HG03025 (cell line): ENCODE results near the gene GNAI1.

Source experiments
- ATAC-seq: cut with Tn5 transposase; IDR thresholded peaks from one replicate; pipeline ENCODE4 v1.9.1; 2021; ENCODE audit warnings: mild to moderate bottlenecking, moderate library complexity; ENCODE audit not compliant: unreplicated experiment, low FRiP score

GNAI1 gene

GRCh38 chr7:80204919-80205318 is 70.3 kb downstream of the GNAI1 start:
- ATAC-seq: no peak

- no peak for ATAC-seq
Measured at GRCh38 chr7:80206763-80207162, 72.1 kb downstream of the GNAI1 start.

GRCh38 chr7:80207501-80207900 is 72.9 kb downstream of the GNAI1 start:
- no peak for ATAC-seq

- ATAC-seq: no peak
Measured at GRCh38 chr7:80208700-80209099, 74.1 kb downstream of the GNAI1 start.

GRCh38 chr7:80210400-80210799 is 75.8 kb downstream of the GNAI1 start:
- no peak for ATAC-seq

GRCh38 chr7:80213814-80214213 is 79.2 kb downstream of the GNAI1 start:
- ATAC-seq: no peak

- ATAC-seq: no peak
Measured at GRCh38 chr7:80215734-80216133, 81.1 kb downstream of the GNAI1 start.

GRCh38 chr7:80216996-80217842 is 82.6 kb downstream of the GNAI1 start:
- no peak for ATAC-seq

- no peak for ATAC-seq
Measured at GRCh38 chr7:80218723-80219122, 84.1 kb downstream of the GNAI1 start.

- no peak for ATAC-seq
Measured at GRCh38 chr7:80220022-80220634, 85.5 kb downstream of the GNAI1 start.

- no peak for ATAC-seq
Measured at GRCh38 chr7:80224415-80224814, 89.8 kb downstream of the GNAI1 start.

GRCh38 chr7:80225361-80225760 is 90.7 kb downstream of the GNAI1 start:
- ATAC-seq: no peak

GRCh38 chr7:80226629-80227028 is 92.0 kb downstream of the GNAI1 start:
- no peak for ATAC-seq

GRCh38 chr7:80230327-80230726 is 95.7 kb downstream of the GNAI1 start:
- no peak for ATAC-seq

GRCh38 chr7:80231707-80232106 is 97.1 kb downstream of the GNAI1 start:
- ATAC-seq: no peak

GRCh38 chr7:80232979-80233724 is 98.5 kb downstream of the GNAI1 start:
- ATAC-seq: no peak

- no peak for ATAC-seq
Measured at GRCh38 chr7:80235334-80235733, 100.7 kb downstream of the GNAI1 start.

GRCh38 chr7:80236681-80237080 is 102.0 kb downstream of the GNAI1 start:
- no peak for ATAC-seq

GRCh38 chr7:80240265-80241025 is 105.8 kb downstream of the GNAI1 start:
- ATAC-seq: no peak

- no peak for ATAC-seq
Measured at GRCh38 chr7:80241671-80242070, 107.0 kb downstream of the GNAI1 start.

- no peak for ATAC-seq
Measured at GRCh38 chr7:80243425-80243824, 108.8 kb downstream of the GNAI1 start.
